H9 (cell line): ENCODE results near the gene APP. TPM values are rescaled to one million over a fixed set of nuclear protein-coding genes. Genes with fewer than 3 reads are reported as not detected.

Experiments
- DNase-seq: peaks from one replicate; pipeline ENCODE4 v3.0.0-alpha.2; 2017
- H2AFZ ChIP-seq: one replicate; pipeline ENCODE4 v1.6.1; 2013; ENCODE audit warnings: mild to moderate bottlenecking, low read length, control low read depth, moderate library complexity
- H2AK5ac ChIP-seq: 2 replicates; pipeline ENCODE4 v1.6.1; 2013; ENCODE audit warnings: low read length, control low read depth, mixed read lengths; ENCODE audit not compliant: insufficient read length
- H2BK120ac ChIP-seq: one replicate; pipeline ENCODE4 v1.6.1; 2013; ENCODE audit warnings: low read depth, mild to moderate bottlenecking, low read length, control low read depth, inconsistent platforms; ENCODE audit not compliant: poor library complexity, severe bottlenecking
- H2BK12ac ChIP-seq: 2 replicates; pipeline ENCODE4 v1.6.1; 2013; ENCODE audit warnings: low read length, control low read depth, mixed read lengths, low read depth; ENCODE audit not compliant: insufficient read length
- H2BK15ac ChIP-seq: 2 replicates; pipeline ENCODE4 v1.6.1; 2013; ENCODE audit warnings: low read depth, low read length, control low read depth
- H2BK20ac ChIP-seq: one replicate; pipeline ENCODE4 v1.6.1; 2013; ENCODE audit warnings: low read depth, mild to moderate bottlenecking, low read length, control low read depth, inconsistent platforms; ENCODE audit not compliant: poor library complexity, severe bottlenecking
- H2BK5ac ChIP-seq: 2 replicates; pipeline ENCODE4 v1.6.1; 2013; ENCODE audit warnings: low read length, control low read depth, mixed read lengths; ENCODE audit not compliant: insufficient read length
- H3K14ac ChIP-seq: 2 replicates; pipeline ENCODE4 v1.6.1; 2013; ENCODE audit warnings: low read length, control low read depth; ENCODE audit not compliant: insufficient read depth
- H3K18ac ChIP-seq: 2 replicates; pipeline ENCODE4 v1.6.1; 2013; ENCODE audit warnings: low read depth, mild to moderate bottlenecking, mixed read lengths, low read length, control low read depth; ENCODE audit not compliant: insufficient read length
- H3K23ac ChIP-seq: 2 replicates; pipeline ENCODE4 v1.6.1; 2013; ENCODE audit warnings: low read length, control low read depth, mixed read lengths, low read depth; ENCODE audit not compliant: insufficient read length
- H3K23me2 ChIP-seq: 2 replicates; pipeline ENCODE4 v1.6.1; 2013; ENCODE audit warnings: low read depth, mild to moderate bottlenecking, mixed read lengths, low read length, control low read depth; ENCODE audit not compliant: insufficient read length, poor library complexity, severe bottlenecking
- H3K27ac ChIP-seq: 2 replicates; pipeline ENCODE4 v1.5.1; 2013; ENCODE audit warnings: low read length, control low read depth, mixed read lengths, low read depth; ENCODE audit not compliant: insufficient read length
- H3K27me3 ChIP-seq: 2 replicates; pipeline ENCODE4 v1.6.1; 2013; ENCODE audit warnings: low read length, control low read depth, inconsistent platforms; ENCODE audit not compliant: insufficient read depth
- H3K4ac ChIP-seq: 2 replicates; pipeline ENCODE4 v1.6.1; 2013; ENCODE audit warnings: low read depth, mild to moderate bottlenecking, control low read depth, inconsistent platforms, low read length, moderate library complexity
- H3K4me1 ChIP-seq: 2 replicates; pipeline ENCODE4 v1.6.1; 2013; ENCODE audit warnings: low read length, control low read depth, inconsistent platforms; ENCODE audit not compliant: insufficient read depth
- H3K4me2 ChIP-seq: 2 replicates; pipeline ENCODE4 v1.6.1; 2013; ENCODE audit warnings: low read length, control low read depth, mixed read lengths; ENCODE audit not compliant: insufficient read length, insufficient read depth
- H3K56ac ChIP-seq: 2 replicates; pipeline ENCODE4 v1.6.1; 2013; ENCODE audit warnings: low read depth, mild to moderate bottlenecking, mixed read lengths, low read length, control low read depth; ENCODE audit not compliant: insufficient read length
- H3K79me1 ChIP-seq: 2 replicates; pipeline ENCODE4 v1.6.1; 2013; ENCODE audit warnings: low read depth, mild to moderate bottlenecking, moderate library complexity, low read length, control low read depth, inconsistent platforms; ENCODE audit not compliant: insufficient read depth, poor library complexity, severe bottlenecking
- H3K79me2 ChIP-seq: 2 replicates; pipeline ENCODE4 v1.6.1; 2013; ENCODE audit warnings: low read length, control low read depth, inconsistent platforms; ENCODE audit not compliant: insufficient read depth
- H3K9ac ChIP-seq: 2 replicates; pipeline ENCODE4 v1.6.1; 2013; ENCODE audit warnings: low read length, control low read depth, mixed read lengths; ENCODE audit not compliant: insufficient read length; ENCODE audit errors: extremely low read depth
- H3K9me3 ChIP-seq: one replicate; pipeline ENCODE4 v1.6.1; 2013; ENCODE audit warnings: low read depth, low read length, inconsistent platforms; ENCODE audit not compliant: control insufficient read depth
- H3T11ph ChIP-seq: one replicate; pipeline ENCODE4 v1.6.1; 2013; ENCODE audit warnings: mild to moderate bottlenecking, low read length, control low read depth, inconsistent platforms
- H4K20me1 ChIP-seq: one replicate; pipeline ENCODE4 v1.6.1; 2013; ENCODE audit not compliant: control insufficient read depth, insufficient read length, insufficient read depth
- H4K5ac ChIP-seq: 2 replicates; pipeline ENCODE4 v1.6.1; 2013; ENCODE audit warnings: low read depth, mild to moderate bottlenecking, mixed read lengths, low read length, control low read depth; ENCODE audit not compliant: insufficient read length
- H4K8ac ChIP-seq: replicated peaks from 2 replicates; pipeline ENCODE4 v1.6.1; 2013; ENCODE audit warnings: low read length, control low read depth, mixed read lengths, low read depth; ENCODE audit not compliant: insufficient read length
- H4K91ac ChIP-seq: 2 replicates; pipeline ENCODE4 v1.6.1; 2013; ENCODE audit warnings: low read depth, mild to moderate bottlenecking, moderate library complexity, mixed read lengths, low read length, control low read depth; ENCODE audit not compliant: insufficient read length
- H3K27ac Mint-ChIP-seq, 3 experiments: 2 replicates in 2 of 3; 3 replicates in 1 of 3; pipeline ENCODE4 v1.8.0; 2020 to 2021; ENCODE audit warnings: mixed read lengths in 3 of 3, mild to moderate bottlenecking in 1 of 3, moderate library complexity in 1 of 3
- H3K27me3 Mint-ChIP-seq: 2 replicates; pipeline ENCODE4 v1.8.0; 2021; ENCODE audit warnings: low read depth, mild to moderate bottlenecking, moderate library complexity, mixed read lengths
- H3K36me3 Mint-ChIP-seq, 3 experiments: 2 replicates in 2 of 3; 3 replicates in 1 of 3; pipeline ENCODE4 v1.8.0; 2020 to 2021; ENCODE audit warnings: low read depth in 3 of 3, mixed read lengths in 3 of 3; ENCODE audit not compliant: insufficient read depth in 1 of 3
- H3K4me1 Mint-ChIP-seq, 2 experiments: 2 replicates each; pipeline ENCODE4 v1.8.0; 2020; ENCODE audit warnings: mixed read lengths in 2 of 2
- H3K4me3 Mint-ChIP-seq, 2 experiments: 2 replicates in 1 of 2; 3 replicates in 1 of 2; pipeline ENCODE4 v1.8.0; 2020 to 2021; ENCODE audit warnings: mild to moderate bottlenecking in 2 of 2, mixed read lengths in 2 of 2, moderate library complexity in 1 of 2
- H3K9me3 Mint-ChIP-seq, 2 experiments: 2 replicates in 1 of 2; 3 replicates in 1 of 2; pipeline ENCODE4 v1.8.0; 2020; ENCODE audit warnings: mild to moderate bottlenecking in 2 of 2, mixed read lengths in 2 of 2, moderate library complexity in 1 of 2
- WGBS: extraction: QIAGEN DNeasy Blood & Tissue Kit; methylation state at CpG from one replicate; pipeline ENCODE4 v1.1.7; 2013; ENCODE audit warnings: missing lambda C conversion rate, low lambda C conversion rate, mixed read lengths; ENCODE audit not compliant: insufficient read length; ENCODE audit errors: extremely low coverage; 5-methylcytosine and 5-hydroxymethylcytosine counted together
- total RNA-seq: library from RNA; stranded (reverse); gene quantifications from 2 replicates; pipeline ENCODE4 v1.2.1, GENCODE V29; 2021
- TF ChIP-seq, protein P1 (sequence below): fragments of 200-600 bp; sonication (generic); conservative IDR thresholded peaks from 3 replicates; pipeline ENCODE4 v1.8.0; 2021; ENCODE audit warnings: antibody characterized with exemption, mild to moderate bottlenecking

APP gene
- total RNA-seq, 1 experiment from 2014 or later: 380 TPM

DNA sequence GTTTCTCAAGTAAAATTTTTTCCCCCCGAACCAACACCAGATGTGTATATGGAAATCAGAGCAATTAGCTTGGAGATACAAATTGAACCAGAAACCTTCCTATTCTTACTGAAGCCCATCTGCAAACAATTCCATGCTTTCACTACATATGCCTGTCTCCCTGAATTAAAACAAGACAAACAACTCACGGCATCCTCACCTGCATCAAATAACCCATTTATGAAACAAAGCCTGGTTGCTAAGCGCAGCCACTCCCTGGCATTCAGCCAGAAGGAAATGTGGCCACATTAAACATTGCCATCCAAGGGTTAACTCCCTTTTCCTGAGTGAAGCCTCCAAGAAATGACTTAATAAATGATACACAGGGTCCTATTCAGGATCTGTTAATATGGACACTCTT is 55.3 kb downstream of the APP start:
- peaks cover 63 to 72% of the 10 kb centered on the region in 2 experiments for H3K4me1 Mint-ChIP-seq
- Histone ChIP-seq H3K4ac (no peak overlapping the region), H3K14ac (no peak overlapping the region), H3K18ac (no peak overlapping the region), H2BK15ac (no peak overlapping the region), H4K91ac (no peak overlapping the region), H3K23me2 (no peaks in the 10 kb centered on the region), H3K27me3 (no peaks in the 10 kb centered on the region), H3K79me2 (peaks cover 26% of the 10 kb centered on the region), H2BK120ac (no peak overlapping the region), H3T11ph (no peak overlapping the region), H4K20me1 (no peaks in the 10 kb centered on the region), H2BK20ac (no peak overlapping the region), H2BK12ac (no peak overlapping the region), H3K4me1 (peaks cover 16% of the 10 kb centered on the region; the same call in 1 of the 2 replicates), H3K9ac (no peak overlapping the region), H3K9me3 (no peaks in the 10 kb centered on the region), H2BK5ac (no peak overlapping the region), H3K56ac (no peak overlapping the region), H3K27ac (no peak overlapping the region), H2AK5ac (no peak overlapping the region), H4K5ac (no peak overlapping the region), H4K8ac (no peak overlapping the region), H2AFZ (no peak overlapping the region), H3K79me1 (peaks cover 7% of the 10 kb centered on the region), H3K4me2 (no peak overlapping the region), H3K23ac (no peak overlapping the region)
- H3K27me3 Mint-ChIP-seq: no peaks in the 10 kb centered on the region
- H3K4me3 Mint-ChIP-seq: peak overlapping the region in 1 of 2 experiments; percentile 47; a peak in 1 of 5 replicates
- no peaks in the 10 kb centered on the region for H3K9me3 Mint-ChIP-seq
- peaks cover 8 to 13% (median 9%) of the 10 kb centered on the region in 3 experiments; a peak in 4 of 7 replicates for H3K36me3 Mint-ChIP-seq
- no peak for DNase-seq
- peak overlapping the region in 2 of 3 experiments; percentile 64 to 93; a peak in 6 of 7 replicates for H3K27ac Mint-ChIP-seq
- no CpG with 5 or more reads among the region's 3 CpGs for WGBS
- TF ChIP-seq, protein P1, sequence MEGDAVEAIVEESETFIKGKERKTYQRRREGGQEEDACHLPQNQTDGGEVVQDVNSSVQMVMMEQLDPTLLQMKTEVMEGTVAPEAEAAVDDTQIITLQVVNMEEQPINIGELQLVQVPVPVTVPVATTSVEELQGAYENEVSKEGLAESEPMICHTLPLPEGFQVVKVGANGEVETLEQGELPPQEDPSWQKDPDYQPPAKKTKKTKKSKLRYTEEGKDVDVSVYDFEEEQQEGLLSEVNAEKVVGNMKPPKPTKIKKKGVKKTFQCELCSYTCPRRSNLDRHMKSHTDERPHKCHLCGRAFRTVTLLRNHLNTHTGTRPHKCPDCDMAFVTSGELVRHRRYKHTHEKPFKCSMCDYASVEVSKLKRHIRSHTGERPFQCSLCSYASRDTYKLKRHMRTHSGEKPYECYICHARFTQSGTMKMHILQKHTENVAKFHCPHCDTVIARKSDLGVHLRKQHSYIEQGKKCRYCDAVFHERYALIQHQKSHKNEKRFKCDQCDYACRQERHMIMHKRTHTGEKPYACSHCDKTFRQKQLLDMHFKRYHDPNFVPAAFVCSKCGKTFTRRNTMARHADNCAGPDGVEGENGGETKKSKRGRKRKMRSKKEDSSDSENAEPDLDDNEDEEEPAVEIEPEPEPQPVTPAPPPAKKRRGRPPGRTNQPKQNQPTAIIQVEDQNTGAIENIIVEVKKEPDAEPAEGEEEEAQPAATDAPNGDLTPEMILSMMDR: no peak
